HG03135 (cell line): ENCODE results near the gene DUOXA2.

Experiments used
- ATAC-seq: cut with Tn5 transposase; IDR thresholded peaks from one replicate; pipeline ENCODE4 v1.9.1; 2021; ENCODE audit warnings: mild to moderate bottlenecking, moderate library complexity; ENCODE audit not compliant: unreplicated experiment

DUOXA2 gene

DNA sequence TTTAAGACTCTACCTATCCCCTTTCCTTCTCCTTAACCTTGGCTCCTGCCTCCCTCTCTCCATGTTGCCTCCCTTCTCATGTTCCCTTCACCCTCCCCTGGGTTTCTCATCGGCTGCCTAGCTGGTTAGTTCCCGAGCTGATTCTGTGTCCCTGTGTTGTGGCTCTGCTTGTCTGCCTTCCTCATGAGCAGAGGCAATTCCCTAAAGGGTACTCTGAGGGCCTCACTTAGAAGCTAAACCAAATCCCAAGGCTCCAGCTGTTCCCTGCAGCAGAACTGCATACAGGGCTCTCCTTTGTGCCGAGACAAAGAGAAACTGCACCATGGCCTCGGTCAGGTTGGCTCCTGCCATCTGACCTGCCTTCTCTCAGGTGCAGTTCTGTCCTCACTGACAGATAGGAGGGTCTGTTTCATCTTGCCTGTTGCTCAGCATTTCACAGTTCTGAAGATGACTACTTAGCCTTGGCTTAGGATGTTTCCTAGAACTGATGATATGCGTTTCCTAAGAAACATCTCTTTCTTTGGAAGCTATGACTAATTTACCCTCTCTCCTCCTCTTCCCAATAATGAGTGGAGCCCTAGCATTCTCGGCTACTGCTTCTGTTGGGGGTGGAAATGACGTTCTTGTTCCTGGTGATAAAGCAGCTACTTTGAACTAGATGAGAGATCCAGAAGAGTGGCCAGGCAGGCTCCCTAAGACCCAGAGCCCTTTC, 42.8 kb downstream of the DUOXA2 start:
- ATAC-seq = no peak

DNA sequence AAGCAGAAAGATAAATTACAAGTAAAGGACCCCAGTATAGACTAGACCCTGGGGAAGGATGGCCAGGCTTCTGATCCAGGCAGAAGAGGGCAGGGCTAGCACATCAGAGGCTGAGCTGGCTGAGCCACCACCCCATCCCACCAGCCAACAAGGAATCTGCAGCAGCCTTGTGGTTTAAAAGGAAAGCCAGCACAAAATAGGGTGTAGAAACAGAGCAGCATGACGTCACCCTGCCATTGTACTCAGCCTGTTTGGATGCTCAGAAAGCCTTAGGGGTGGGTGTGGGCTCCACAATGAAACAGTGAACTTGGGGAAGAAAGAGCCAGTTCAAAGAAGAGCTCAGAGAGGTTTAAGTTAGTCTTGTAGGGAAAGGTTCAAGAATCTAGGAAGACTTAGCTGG, 43.8 kb downstream of the DUOXA2 start:
- ATAC-seq = no peak

DNA sequence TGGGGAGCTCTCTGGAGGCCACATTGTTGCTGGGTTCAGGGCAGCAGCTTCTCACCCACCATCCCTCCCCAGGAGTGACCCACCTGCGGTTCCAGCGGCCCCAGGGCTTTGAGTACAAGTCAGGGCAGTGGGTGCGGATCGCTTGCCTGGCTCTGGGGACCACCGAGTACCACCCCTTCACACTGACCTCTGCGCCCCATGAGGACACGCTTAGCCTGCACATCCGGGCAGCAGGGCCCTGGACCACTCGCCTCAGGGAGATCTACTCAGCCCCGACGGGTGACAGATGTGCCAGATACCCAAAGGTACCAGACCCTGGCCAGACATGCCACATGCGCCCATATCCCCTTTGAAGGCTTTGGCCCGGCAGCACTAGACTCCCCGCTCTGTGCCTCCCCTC, 47.5 kb downstream of the DUOXA2 start:
- ATAC-seq = no peak

DNA sequence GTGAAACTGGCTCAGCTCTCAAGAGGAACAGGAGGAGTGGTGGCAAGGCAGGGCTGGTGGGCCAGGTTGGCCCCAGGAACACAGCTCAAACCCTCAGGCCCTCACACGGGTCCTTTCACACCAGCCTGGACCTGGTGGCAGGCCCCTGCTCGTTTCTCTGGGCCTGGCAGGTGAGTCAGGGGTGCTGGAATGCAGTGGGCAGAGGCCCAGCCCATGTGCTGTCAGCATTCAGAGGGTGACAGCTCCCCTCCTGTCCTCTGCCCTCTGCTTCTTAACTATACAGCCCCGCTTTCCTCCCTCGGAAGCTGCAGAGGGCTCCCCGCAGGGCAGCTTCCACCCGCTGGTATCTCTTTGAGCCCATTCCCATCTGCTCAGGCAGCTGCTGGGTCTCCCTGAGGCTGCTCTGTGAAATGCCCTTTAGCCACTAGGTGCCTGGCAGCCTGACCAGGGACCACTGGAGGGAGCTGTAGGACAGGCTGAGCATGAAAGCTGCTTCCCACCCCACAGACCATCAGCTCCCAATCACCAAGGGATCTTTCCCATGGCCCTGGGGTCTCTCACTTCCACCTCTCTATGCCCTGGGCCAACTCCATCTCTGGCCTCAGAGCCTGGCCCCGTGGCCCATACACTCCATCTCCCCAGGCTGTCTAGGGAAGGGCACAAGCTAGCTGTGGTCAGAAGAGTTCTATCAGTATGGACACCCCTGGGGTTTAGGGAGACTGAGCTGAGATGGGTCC, 48.8 kb downstream of the DUOXA2 start:
- peak; percentile 43 for ATAC-seq

DNA sequence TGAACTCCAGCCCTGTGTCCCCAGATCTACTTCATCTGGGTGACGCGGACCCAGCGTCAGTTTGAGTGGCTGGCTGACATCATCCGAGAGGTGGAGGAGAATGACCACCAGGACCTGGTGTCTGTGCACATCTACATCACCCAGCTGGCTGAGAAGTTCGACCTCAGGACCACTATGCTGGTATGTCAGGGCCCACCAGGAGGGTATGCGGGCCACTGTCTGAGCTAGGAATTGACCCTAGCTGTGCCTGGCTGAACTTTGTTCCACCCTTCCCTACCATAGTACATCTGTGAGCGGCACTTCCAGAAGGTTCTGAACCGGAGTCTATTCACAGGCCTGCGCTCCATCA, 49.4 kb downstream of the DUOXA2 start:
- no peak for ATAC-seq

DNA sequence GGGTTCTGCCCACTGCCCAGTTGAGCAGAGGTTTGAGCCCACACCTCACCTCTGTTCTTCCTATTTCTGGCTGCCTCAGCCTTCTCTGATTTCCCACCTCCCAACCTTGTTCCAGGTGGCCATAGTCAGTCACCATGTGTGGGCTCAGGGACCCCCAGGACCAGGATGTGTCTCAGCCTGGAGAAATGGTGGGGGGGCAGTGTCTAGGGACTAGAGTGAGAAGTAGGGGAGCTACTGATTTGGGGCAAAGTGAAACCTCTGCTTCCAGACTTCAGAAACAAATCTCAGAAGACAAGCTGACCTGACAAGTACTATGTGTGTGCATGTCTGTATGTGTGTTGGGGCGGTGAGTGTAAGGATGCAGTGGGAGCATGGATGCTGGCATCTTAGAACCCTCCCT, 50.8 kb downstream of the DUOXA2 start:
- no peak for ATAC-seq

DNA sequence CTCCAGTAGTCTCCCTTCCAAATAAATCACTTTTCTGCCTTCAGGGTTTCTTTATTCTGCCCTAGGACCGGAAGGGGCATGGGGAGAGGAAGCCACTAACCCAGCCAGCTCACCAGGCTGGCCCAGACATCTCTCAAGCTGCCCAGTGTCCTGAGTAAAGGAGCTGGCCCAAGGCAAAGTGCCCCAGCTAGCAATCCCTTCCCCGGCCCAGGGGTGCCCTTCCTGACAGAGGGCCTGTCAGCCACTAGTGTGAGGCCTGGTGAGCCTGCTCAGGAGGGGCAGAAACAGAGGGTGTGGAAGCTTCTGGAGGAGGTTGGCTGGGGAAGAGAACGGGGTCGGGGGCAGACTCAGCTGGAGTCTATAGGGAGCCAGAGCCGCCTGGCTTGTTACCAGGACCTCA, 51.4 kb downstream of the DUOXA2 start:
- no peak for ATAC-seq

DNA sequence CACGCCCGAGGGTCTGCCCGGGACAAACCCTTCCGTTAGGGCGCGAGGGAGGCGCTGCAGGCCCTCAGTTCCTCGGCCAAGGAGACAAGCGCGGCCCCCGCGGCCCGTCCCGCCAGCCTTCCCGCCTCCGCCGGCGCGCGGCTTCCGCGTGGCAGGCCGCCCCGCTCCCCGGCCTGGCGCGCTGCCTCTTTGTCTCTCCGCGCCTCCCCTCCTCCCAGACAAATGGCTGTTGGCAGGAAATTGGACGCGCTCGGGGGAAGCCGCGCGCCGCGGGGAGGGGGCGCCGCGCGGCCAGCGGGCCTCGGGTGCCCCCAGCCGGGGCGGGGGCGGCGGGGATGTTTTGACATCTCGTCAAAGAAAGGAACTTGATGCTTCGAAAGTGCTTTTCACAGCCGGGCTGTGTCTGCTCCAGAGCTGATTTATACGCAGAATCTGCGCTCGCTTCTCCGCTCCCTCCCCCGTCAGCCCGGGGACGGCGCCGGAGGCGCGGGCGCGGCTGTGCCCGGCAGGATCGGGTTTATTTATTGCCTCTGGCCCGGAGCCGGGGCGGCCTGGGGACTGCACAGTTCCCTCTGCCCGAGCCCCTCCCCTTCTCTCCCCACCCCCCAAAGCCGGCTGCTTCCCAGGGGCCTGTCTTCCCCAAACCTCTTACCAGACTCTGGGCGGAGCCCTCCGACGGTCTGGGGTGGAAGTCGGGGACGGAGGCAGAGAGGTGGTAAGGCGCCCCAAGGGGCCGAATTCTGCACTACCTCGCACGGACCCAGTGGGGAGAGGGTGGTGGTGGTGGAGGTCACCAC, 52.9 kb downstream of the DUOXA2 start:
- ATAC-seq = peak; percentile 91

DNA sequence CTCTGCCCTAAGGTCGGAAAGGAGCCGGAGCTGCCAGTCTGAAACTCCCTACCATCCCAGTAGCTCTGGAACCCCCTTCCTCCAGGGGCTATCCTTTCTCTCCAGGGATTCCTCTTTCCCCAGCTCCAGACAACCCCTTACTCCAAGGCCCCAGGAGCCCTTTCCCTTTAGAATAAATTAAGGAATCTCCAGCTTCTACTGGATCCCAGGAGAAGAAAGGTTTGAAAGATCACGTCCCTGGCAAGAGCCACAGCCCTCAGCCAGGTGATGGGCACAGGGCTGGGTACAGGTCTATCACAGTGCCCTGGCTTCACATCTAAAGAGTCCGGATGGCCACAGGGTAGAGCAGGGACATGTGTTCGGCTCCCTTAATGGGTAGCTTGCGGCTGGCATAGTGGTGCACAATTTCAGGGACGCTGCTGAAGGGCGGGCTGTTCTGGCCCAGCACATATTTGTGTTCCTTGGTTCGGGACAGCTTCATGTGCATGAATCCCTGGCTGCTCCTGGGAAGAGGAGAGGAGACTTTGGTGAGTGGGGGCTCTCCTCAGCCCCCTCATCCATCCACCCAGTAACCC, 53.6 kb downstream of the DUOXA2 start:
- no peak for ATAC-seq
